Skeletal muscle tissue (tissue), 4 donors: ENCODE measurements around the gene MCM9. TPM values are rescaled to one million over a fixed set of nuclear protein-coding genes. Genes with fewer than 3 reads are reported as not detected.
"Not testable (repeated sequence)": the region's sequence is repeated elsewhere in the genome, so short reads cannot be mapped to it uniquely, and the experiment has no call there.

ENCODE experiments used
- H3K27ac ChIP-seq: one replicate; pipeline ENCODE4 v1.7.0; 2013; ENCODE audit warnings: mild to moderate bottlenecking, low read depth, low read length, inconsistent platforms
- H3K27me3 ChIP-seq, 3 donors: one replicate each; pipeline ENCODE4 v1.7.0; 2013; ENCODE audit warnings: low read length in 3 of 3; ENCODE audit not compliant: control insufficient read depth in 3 of 3, insufficient read depth in 3 of 3
- H3K36me3 ChIP-seq, 3 donors: one replicate each; pipeline ENCODE4 v1.7.0; 2013; ENCODE audit warnings: low read length in 3 of 3; ENCODE audit not compliant: control insufficient read depth in 3 of 3, insufficient read depth in 3 of 3
- H3K4me1 ChIP-seq, 3 donors: one replicate each; pipeline ENCODE4 v1.7.0; 2013; ENCODE audit warnings: low read length in 3 of 3, mild to moderate bottlenecking in 3 of 3; ENCODE audit not compliant: control insufficient read depth in 3 of 3, insufficient read depth in 3 of 3
- H3K4me3 ChIP-seq, 3 donors: one replicate each; pipeline ENCODE4 v1.7.0; 2013; ENCODE audit warnings: low read length in 3 of 3
- H3K9ac ChIP-seq, 3 donors: one replicate each; pipeline ENCODE4 v1.7.0; 2013; ENCODE audit warnings: low read length in 3 of 3, mild to moderate bottlenecking in 3 of 3, moderate library complexity in 2 of 3, low read depth in 1 of 3
- H3K9me3 ChIP-seq, 3 donors: one replicate each; pipeline ENCODE4 v1.7.0; 2013; ENCODE audit warnings: low read length in 3 of 3; ENCODE audit not compliant: control insufficient read depth in 3 of 3
- total RNA-seq: library from RNA; depleted of rRNA; stranded (reverse); fragments of >200 nt; gene quantifications from one replicate; pipeline ENCODE4 v1.2.3, GENCODE V29; 2014
- donor health status: Osteomylitis.

MCM9 gene
- total RNA-seq, 1 donor from 2014 or later: 13.6 TPM

- Histone ChIP-seq H3K4me1 (peaks cover 3 to 11% (median 10%) of the 10 kb centered on the region in 3 donors), H3K4me3 (no peak overlapping the region), H3K36me3 (no peaks in the 10 kb centered on the region), H3K9me3 (no peaks in the 10 kb centered on the region), H3K27ac (peak overlapping the region; percentile 38), H3K9ac (no peak overlapping the region), H3K27me3 (no peaks in the 10 kb centered on the region)
Measured at GRCh38 chr6:118768441-118768840, 166.5 kb downstream of the MCM9 start.

- H3K9ac ChIP-seq, H3K27me3 ChIP-seq, H3K36me3 ChIP-seq, H3K27ac ChIP-seq, H3K4me3 ChIP-seq, H3K9me3 ChIP-seq: not testable (repeated sequence)
- H3K4me1 ChIP-seq: peaks cover 3 to 11% (median 10%) of the 10 kb centered on the region in 3 donors
Measured at GRCh38 chr6:118765316-118765715, 169.6 kb downstream of the MCM9 start.

GRCh38 chr6:118764766-118765165, 170.2 kb downstream of the MCM9 start:
- Histone ChIP-seq H3K4me1 (peaks cover 3 to 11% (median 10%) of the 10 kb centered on the region in 3 donors), H3K27me3 (no peaks in the 10 kb centered on the region), H3K9ac (no peak overlapping the region), H3K9me3 (no peaks in the 10 kb centered on the region), H3K27ac (no peak overlapping the region), H3K36me3 (no peaks in the 10 kb centered on the region), H3K4me3 (no peak overlapping the region)

Other genes starting within 250 kb of the MCM9 start
- gene ASF1A, start 41.0 kb downstream of the MCM9 start, total RNA-seq: 11.5 TPM
- gene FAM184A, start 143.5 kb upstream of the MCM9 start, total RNA-seq: 10.4 TPM